Endothelial cell of umbilical vein (primary cell): ENCODE measurements around the gene FUZ. TPM values are rescaled to one million over a fixed set of nuclear protein-coding genes. Genes with fewer than 3 reads are reported as not detected.

ENCODE experiments used
- BruUV-seq: library from RNA; stranded (reverse); fragments of 400-500 nt; replicated peaks from 2 replicates; lab custom pipeline; 2021; lab: Mats Ljungman, UMichigan
- CTCF ChIA-PET: fragments of 300-600, 350-600 bp; sonication (Branson Sonifier 250); formaldehyde crosslinking; loops from one replicate; lab custom pipeline; 2021; ENCODE audit warnings: antibody characterized with exemption, inconsistent platforms; lab: Charles Lee
- POLR2A ChIA-PET: fragments of 300-600, 350-600 bp; sonication (Branson Sonifier 250); formaldehyde crosslinking; loops from one replicate; lab custom pipeline; 2021; ENCODE audit warnings: antibody characterized with exemption, inconsistent platforms; lab: Charles Lee
- DNase-seq: peaks from one replicate; pipeline ENCODE4 v3.0.0-alpha.2; 2011; ENCODE audit warnings: low read depth, low spot score
- FAIRE-seq: peaks from 2 replicates; lab custom pipeline; 2011; peaks lifted over from hg19 to GRCh38; lab: Jason Lieb, UNC
- H2AFZ ChIP-seq: 2 replicates; pipeline ENCODE4 v1.6.0; 2012; ENCODE audit warnings: low read depth, low read length, control low read depth, inconsistent platforms
- H3K27ac ChIP-seq: 2 replicates; pipeline ENCODE4 v1.5.1; 2011; ENCODE audit warnings: low read depth, mild to moderate bottlenecking, control low read depth, low read length, moderate library complexity; ENCODE audit not compliant: insufficient read depth
- H3K27me3 ChIP-seq, 2 experiments: 2 replicates each; pipeline versions ENCODE4 v1.6.0 to v1.6.1; 2011; ENCODE audit warnings: low read length in 2 of 2, mixed read lengths in 1 of 2; ENCODE audit not compliant: control insufficient read depth in 2 of 2, insufficient read depth in 2 of 2
- H3K36me3 ChIP-seq, 2 experiments: 2 replicates in 1 of 2; 3 replicates in 1 of 2; pipeline ENCODE4 v1.5.1; 2011; ENCODE audit warnings: low read length in 2 of 2, mild to moderate bottlenecking in 1 of 2, moderate library complexity in 1 of 2; ENCODE audit not compliant: control insufficient read depth in 2 of 2, insufficient read depth in 2 of 2; ENCODE audit errors: extremely low read depth in 1 of 2
- H3K4me1 ChIP-seq: 3 replicates; pipeline ENCODE4 v1.5.1; 2011; ENCODE audit warnings: mild to moderate bottlenecking, low read length; ENCODE audit not compliant: control insufficient read depth, insufficient read depth; ENCODE audit errors: extremely low read depth
- H3K4me2 ChIP-seq: 2 replicates; pipeline ENCODE4 v1.6.1; 2011; ENCODE audit warnings: low read length, control low read depth, mixed read lengths; ENCODE audit not compliant: insufficient read depth
- H3K4me3 ChIP-seq, 3 experiments: fragments of 200-600 bp in 1 of 3; sonication (generic), shearing (Covaris generic) in 1 of 3; replicated peaks in 1 of 3; 2 replicates each; pipeline ENCODE4 v1.5.1; 2011 to 2016; ENCODE audit warnings: control low read depth in 3 of 3, low read length in 3 of 3, mild to moderate bottlenecking in 2 of 3, inconsistent platforms in 1 of 3, low read depth in 1 of 3, moderate library complexity in 1 of 3; ENCODE audit not compliant: insufficient read depth in 1 of 3
- H3K79me2 ChIP-seq: 2 replicates; pipeline ENCODE4 v1.6.0; 2012; ENCODE audit warnings: low read length, inconsistent platforms; ENCODE audit not compliant: control insufficient read depth, insufficient read depth
- H3K9ac ChIP-seq: replicated peaks from 2 replicates; pipeline ENCODE3; 2011; ENCODE audit warnings: low read length, control low read depth; ENCODE audit not compliant: insufficient read depth; ENCODE audit errors: extremely low read depth
- H3K9me1 ChIP-seq: replicated peaks from 3 replicates; pipeline ENCODE4 v1.6.0; 2011; ENCODE audit warnings: mild to moderate bottlenecking, low read length; ENCODE audit not compliant: control insufficient read depth, insufficient read depth; ENCODE audit errors: extremely low read depth
- H3K9me3 ChIP-seq: replicated peaks from 2 replicates; pipeline ENCODE4 v1.5.1; 2012; ENCODE audit warnings: low read length, inconsistent platforms; ENCODE audit not compliant: control insufficient read depth, insufficient read depth
- H4K20me1 ChIP-seq: replicated peaks from 2 replicates; pipeline ENCODE3; 2011; ENCODE audit warnings: mild to moderate bottlenecking, low read length; ENCODE audit not compliant: control insufficient read depth, insufficient read depth; ENCODE audit errors: extremely low read depth
- FOS ChIP-seq: IDR thresholded peaks from 2 replicates; pipeline ENCODE4 v1.6.1; 2011; ENCODE audit warnings: mild to moderate bottlenecking, low read length, moderate library complexity, borderline replicate concordance; ENCODE audit not compliant: insufficient read depth
- GATA2 ChIP-seq: IDR thresholded peaks from 2 replicates; pipeline ENCODE4 v1.7.0; 2011; ENCODE audit warnings: low read depth, mild to moderate bottlenecking, moderate library complexity, mixed read lengths, low read length; ENCODE audit not compliant: insufficient read length, insufficient read depth
- JUN ChIP-seq: IDR thresholded peaks from 2 replicates; pipeline ENCODE4 v1.6.1; 2011; ENCODE audit warnings: borderline replicate concordance, low read depth; ENCODE audit not compliant: insufficient read length, insufficient read depth
- dilution Hi-C: fragments of 300-500 bp; cut with MboI; formaldehyde crosslinking; loops from one replicate; pipeline ENCODE4 v1.15.0; 2019; ENCODE audit warnings: low sequenced_read_pairs; ENCODE audit not compliant: extremely low pct_ligation_motif_present
- intact Hi-C: fragments of 100-400 bp; cut with micrococcal nuclease; formaldehyde crosslinking; loops from one replicate; pipeline ENCODE4 v1.10.0; 2022
- polyA plus RNA-seq, 4 experiments: library from polyadenylated mRNA; depleted of rRNA in 3 of 4; stranded (reverse) in 3 of 4; unstranded in 1 of 4; fragments of >200 nt; gene quantifications; 2 replicates each; pipeline versions ENCODE4 v1.2.1 to v1.2.3, GENCODE V29; 2011 to 2012; ENCODE audit warnings: missing spikeins in 1 of 4
- total RNA-seq: library from RNA; stranded (reverse); gene quantifications from 2 replicates; pipeline ENCODE4 v1.2.3, GENCODE V29; 2021

The FUZ gene
- total and polyA plus RNA-seq, 2 donors (not counting 3 experiments of a cell fraction or from before 2014, with no cell fraction given), result 12.3 to 14.0 TPM

DNA sequence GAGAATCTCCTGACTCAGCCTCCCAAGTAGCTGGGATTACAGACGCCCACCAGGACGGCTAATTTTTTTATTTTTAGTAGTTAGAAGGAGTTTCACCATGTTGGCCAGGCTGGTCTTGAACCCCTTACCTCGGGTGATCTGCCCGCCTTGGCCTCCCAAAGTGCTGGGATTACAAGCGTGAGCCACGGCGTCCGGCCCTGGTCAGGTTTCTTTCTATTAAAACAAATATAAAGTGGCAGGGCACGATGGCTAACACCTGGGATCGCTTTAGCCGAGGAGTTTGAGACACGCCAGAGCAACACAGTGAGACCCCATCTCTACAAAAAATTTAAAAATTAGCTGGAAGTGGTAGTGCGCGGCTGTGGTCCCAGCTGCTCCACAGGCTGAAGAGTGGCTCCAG lies 3.5 kb upstream of the FUZ start:
- dilution Hi-C loops (no loop called here), intact Hi-C loops (no loop called here)
- H3K9me1 ChIP-seq, result no peaks in the 10 kb centered on the region
- no peak overlapping the region for H3K27ac ChIP-seq
- ChIA-PET CTCF (no interaction called here), POLR2A (no interaction called here)
- peaks cover 20% of the 10 kb centered on the region for H3K79me2 ChIP-seq
- FAIRE-seq (no peak), DNase-seq (no peak)
- H3K9ac ChIP-seq, result no peak overlapping the region
- no peaks in the 10 kb centered on the region for H3K27me3 ChIP-seq
- no peaks in the 10 kb centered on the region for H4K20me1 ChIP-seq
- H2AFZ ChIP-seq, result no peak overlapping the region
- H3K4me3 ChIP-seq, result no peak overlapping the region
- TF ChIP-seq GATA2, result no peak
- no TSS peak for BruUV-seq
- H3K9me3 ChIP-seq, result no peaks in the 10 kb centered on the region
- H3K36me3 ChIP-seq, result peaks cover 0 to 2% of the 10 kb centered on the region in 2 experiments
- H3K4me1 ChIP-seq, result peaks cover 28% of the 10 kb centered on the region
- no peak overlapping the region for H3K4me2 ChIP-seq

- Histone ChIP-seq H3K27ac (peak overlapping the region; percentile 93), H3K9me3 (no peaks in the 10 kb centered on the region), H3K4me2 (peak overlapping the region; percentile 69), H3K27me3 (no peaks in the 10 kb centered on the region), H3K4me3 (peak overlapping the region in 1 of 3 experiments; percentile 49), H3K9me1 (no peaks in the 10 kb centered on the region), H3K79me2 (peaks cover 8% of the 10 kb centered on the region), H3K4me1 (peaks cover 28% of the 10 kb centered on the region), H4K20me1 (no peaks in the 10 kb centered on the region), H3K36me3 (no peaks in the 10 kb centered on the region), H3K9ac (peak overlapping the region; percentile 62), H2AFZ (peak overlapping the region; percentile 71)
- no peak for TF ChIP-seq JUN
- peak; percentile 11 for TF ChIP-seq FOS
- dilution Hi-C loops, result no loop called here
- POLR2A ChIA-PET, result no interaction called here
- DNase-seq, result no peak
- CTCF ChIA-PET, result interaction anchor here (1.0 to 2.0 kb wide), 5 partner anchors 28 to 96 kb away, joined by 3 to 15 read pairs (median 3); partner anchors contain the start of gene PTOV1
- intact Hi-C loops, result no loop called here
- no peak for FAIRE-seq
- no TSS peak for BruUV-seq
Observed at GRCh38 chr19:49814010-49814409, 918 bp upstream of the FUZ start.
